GM12891 (cell line): ENCODE measurements around the gene PFKFB3.
A peak's percentile ranks its signal among the peaks of the same experiment; 100 is the strongest.

Experiments
- DNase-seq: peaks from one replicate; pipeline ENCODE4 v3.0.0; 2011; ENCODE audit warnings: low spot score; ENCODE audit not compliant: insufficient read length
- FAIRE-seq: peaks from 2 replicates; lab custom pipeline; 2011; peaks lifted over from hg19 to GRCh38; lab: Jason Lieb, UNC
- PAX5 ChIP-seq: IDR thresholded peaks from 2 replicates; pipeline ENCODE4 v1.6.1; 2011; ENCODE audit warnings: low read length, moderate library complexity, mild to moderate bottlenecking; ENCODE audit not compliant: insufficient read depth, severe bottlenecking
- POLR2A ChIP-seq: IDR thresholded peaks from 2 replicates; pipeline ENCODE4 v1.6.1; 2011; ENCODE audit warnings: low read depth, low read length, control low read depth
- POLR2AphosphoS5 ChIP-seq: IDR thresholded peaks from 2 replicates; pipeline ENCODE4 v1.6.1; 2011; ENCODE audit warnings: low read depth, low read length, control low read depth
- POU2F2 ChIP-seq: IDR thresholded peaks from 2 replicates; pipeline ENCODE4 v1.6.1; 2011; ENCODE audit warnings: low read depth, mild to moderate bottlenecking, control low read depth, low read length, moderate library complexity
- SPI1 ChIP-seq: IDR thresholded peaks from 2 replicates; pipeline ENCODE4 v1.6.1; 2011; ENCODE audit warnings: low read depth, low read length, control low read depth
- TAF1 ChIP-seq: IDR thresholded peaks from 2 replicates; pipeline ENCODE4 v1.6.1; 2011; ENCODE audit warnings: low read depth, low read length, control low read depth

PFKFB3 gene

DNA sequence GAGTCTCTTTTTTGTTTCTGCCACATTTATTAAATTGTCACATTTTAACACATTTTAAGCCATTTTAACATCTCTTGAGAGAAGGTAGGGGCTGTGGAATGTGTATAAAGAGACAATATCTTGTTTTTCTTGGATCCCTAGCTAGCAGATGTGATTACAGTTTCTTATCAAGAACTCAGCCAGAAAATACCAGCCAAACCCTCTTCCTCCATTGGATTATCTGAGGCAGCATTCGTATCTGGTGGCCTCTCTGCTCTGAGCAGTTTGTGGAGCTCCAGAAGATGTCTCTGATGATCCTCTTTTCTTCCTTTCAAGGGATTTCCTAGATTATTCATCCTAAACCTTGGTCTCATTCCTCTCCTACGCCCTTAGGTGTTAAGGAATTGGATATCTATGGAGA lies 35.3 kb upstream of the PFKFB3 start:
- TF ChIP-seq POLR2A (no peak), POLR2AphosphoS5 (no peak), PAX5 (no peak), SPI1 (no peak), TAF1 (no peak), POU2F2 (no peak)
- DNase-seq (no peak), FAIRE-seq (no peak)

DNA sequence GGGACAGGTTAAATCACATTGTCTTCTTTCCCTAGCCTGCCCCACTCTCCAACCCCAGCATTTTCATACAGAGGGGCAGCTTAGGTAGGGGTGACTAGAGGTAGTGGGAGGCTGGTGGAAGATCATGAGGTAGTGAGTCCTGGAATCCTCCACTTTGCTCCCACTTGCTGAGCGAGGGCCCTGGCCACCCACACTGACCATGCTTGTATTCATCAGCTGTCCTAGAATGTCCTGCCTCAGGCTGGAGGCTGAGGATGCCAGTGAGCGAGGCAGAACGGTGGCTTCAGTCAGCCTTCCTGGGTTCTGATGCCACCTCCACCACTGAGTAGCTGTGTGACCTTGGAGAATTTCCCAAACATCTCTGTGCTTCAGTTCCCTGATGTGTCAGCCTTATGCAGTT lies 34.6 kb upstream of the PFKFB3 start:
- TF ChIP-seq TAF1 (no peak), POLR2A (no peak), PAX5 (no peak), POLR2AphosphoS5 (no peak), POU2F2 (no peak), SPI1 (no peak)

DNA sequence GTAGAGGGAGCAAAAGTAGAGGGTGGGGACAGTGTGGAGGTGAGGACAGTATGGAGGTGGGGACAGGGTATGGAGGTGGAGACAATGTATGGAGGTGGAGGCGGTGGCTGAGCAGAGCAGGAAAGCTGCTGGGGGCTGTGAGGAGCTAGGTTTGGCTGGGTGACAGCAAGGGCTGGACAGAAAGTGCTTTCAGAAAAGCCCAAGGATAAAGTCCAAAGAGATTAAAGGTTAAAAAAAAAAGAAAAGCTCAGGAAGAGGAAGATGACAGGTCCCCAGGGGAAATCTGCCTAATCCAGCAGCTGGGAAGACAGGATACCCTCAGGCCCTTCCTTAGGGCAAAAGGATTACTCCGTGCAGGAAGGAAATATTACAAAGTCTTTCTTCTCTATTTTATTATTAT lies 32.1 kb upstream of the PFKFB3 start:
- FAIRE-seq (no peak), DNase-seq (no peak)
- TF ChIP-seq SPI1 = no peak
- TF ChIP-seq PAX5 = no peak
- TF ChIP-seq POLR2A = no peak
- TF ChIP-seq POLR2AphosphoS5 = no peak
- no peak for TF ChIP-seq TAF1
- TF ChIP-seq POU2F2 = no peak

More for the DNA sequence above, 34.6 kb upstream of the PFKFB3 start:
- no peak for DNase-seq
- no peak for FAIRE-seq

- no peak for DNase-seq
- no peak for FAIRE-seq
- TF ChIP-seq POLR2A (no peak), POLR2AphosphoS5 (no peak), TAF1 (no peak), POU2F2 (no peak), SPI1 (0 out of 2 replicates have a peak, but pooled peaks have one; percentile 12), PAX5 (no peak)
Measured at GRCh38 chr10:6171881-6172695, 30.6 kb upstream of the PFKFB3 start.

DNA sequence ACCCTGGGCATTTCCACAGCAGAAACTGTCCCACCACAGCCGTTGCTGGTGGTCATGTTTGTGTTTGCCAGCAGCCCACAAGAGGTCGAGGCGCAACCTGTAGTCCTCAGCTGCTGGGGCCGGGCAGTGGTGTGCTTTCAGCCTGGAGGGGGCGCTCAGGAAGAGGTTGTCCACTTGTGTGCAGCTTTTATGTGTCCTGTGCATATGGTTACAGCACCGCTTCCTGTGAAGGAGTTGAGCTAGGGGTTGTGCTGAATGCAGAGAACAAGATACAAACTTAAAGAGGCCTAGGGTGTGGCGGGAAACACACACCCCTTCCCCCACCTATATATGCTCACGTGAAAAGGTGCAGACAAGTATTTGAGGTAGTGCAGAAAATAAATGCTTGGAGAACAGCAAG lies 29.5 kb upstream of the PFKFB3 start:
- TF ChIP-seq POLR2A (no peak), POLR2AphosphoS5 (no peak), POU2F2 (no peak), PAX5 (no peak), TAF1 (no peak), SPI1 (no peak)
- DNase-seq (no peak), FAIRE-seq (peak; percentile 43)

GRCh38 chr10:6174201-6174874 lies 28.4 kb upstream of the PFKFB3 start:
- DNase-seq (no peak), FAIRE-seq (no peak)
- TF ChIP-seq POLR2A = no peak
- no peak for TF ChIP-seq PAX5
- no peak for TF ChIP-seq SPI1

- TF ChIP-seq TAF1 (no peak), POU2F2 (no peak), POLR2A (no peak), SPI1 (no peak), PAX5 (no peak), POLR2AphosphoS5 (no peak)
- no peak for FAIRE-seq
- DNase-seq = no peak
Measured at GRCh38 chr10:6175329-6176055, 27.2 kb upstream of the PFKFB3 start.

DNA sequence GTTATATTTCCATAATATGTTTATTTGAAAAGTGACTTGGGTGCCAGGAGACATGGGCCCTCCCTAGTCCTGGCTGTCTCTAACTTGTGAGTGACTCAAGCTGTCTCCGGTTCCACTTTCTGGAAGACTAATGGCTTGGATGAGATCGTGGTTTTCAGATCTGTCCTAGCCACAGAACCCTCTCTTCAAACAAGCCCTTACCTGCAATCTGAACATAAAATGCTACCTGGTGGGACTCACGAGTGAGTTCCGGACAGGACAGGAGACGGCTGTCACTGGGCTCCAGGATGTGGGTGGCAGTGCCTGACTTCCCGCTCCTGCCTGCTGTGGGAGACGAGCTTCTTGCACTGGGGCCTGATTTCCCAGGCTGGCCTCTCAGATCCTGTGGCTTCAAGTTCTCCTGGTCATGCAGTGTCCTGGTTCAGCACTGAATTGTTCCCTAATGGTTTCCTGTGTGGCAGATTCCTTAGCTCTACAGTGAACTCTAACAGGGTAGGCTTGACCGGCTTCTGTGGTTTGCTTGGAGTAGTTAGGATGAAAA lies 26.0 kb upstream of the PFKFB3 start:
- TF ChIP-seq TAF1 (no peak), POLR2A (no peak), POU2F2 (no peak), SPI1 (no peak), PAX5 (no peak), POLR2AphosphoS5 (no peak)
- DNase-seq = no peak
- FAIRE-seq = peak; percentile 41

- DNase-seq = no peak
- no peak for FAIRE-seq
- no peak for TF ChIP-seq POLR2AphosphoS5
- TF ChIP-seq POU2F2 = no peak
- TF ChIP-seq PAX5 = no peak
- no peak for TF ChIP-seq SPI1
- no peak for TF ChIP-seq POLR2A
- no peak for TF ChIP-seq TAF1
Measured at GRCh38 chr10:6177880-6178281, 24.9 kb upstream of the PFKFB3 start.

GRCh38 chr10:6178581-6178980 lies 24.2 kb upstream of the PFKFB3 start:
- TF ChIP-seq POLR2A (no peak), TAF1 (no peak)
- no peak for FAIRE-seq
- no peak for DNase-seq

GRCh38 chr10:6179078-6179477 lies 23.7 kb upstream of the PFKFB3 start:
- DNase-seq (no peak), FAIRE-seq (no peak)
- no peak for TF ChIP-seq SPI1
- no peak for TF ChIP-seq POLR2A
- no peak for TF ChIP-seq TAF1
- no peak for TF ChIP-seq POLR2AphosphoS5
- TF ChIP-seq PAX5 = no peak
- no peak for TF ChIP-seq POU2F2
